Upper lobe of right lung (tissue), 1 donor: ENCODE data around the gene CACNA1B. TPM values are rescaled to one million over a fixed set of nuclear protein-coding genes. Genes with fewer than 3 reads are reported as not detected.

Experiments used
- ATAC-seq: fragments of 200-7000 bp; cut with Tn5 transposase; one replicate; pipeline ENCODE4 v1.9.1; 2020; ENCODE audit warnings: mild to moderate bottlenecking, moderate library complexity
- DNase-seq: peaks from one replicate; pipeline ENCODE4 v3.0.0-alpha.2; 2020
- H3K27ac ChIP-seq: fragments of 200-600 bp; one replicate; pipeline ENCODE4 v1.8.0; 2022
- H3K27me3 ChIP-seq: fragments of 200-600 bp; one replicate; pipeline ENCODE4 v1.8.0; 2022; ENCODE audit warnings: mild to moderate bottlenecking
- H3K36me3 ChIP-seq: fragments of 200-600 bp; one replicate; pipeline ENCODE4 v1.8.0; 2022
- H3K4me1 ChIP-seq: fragments of 200-600 bp; one replicate; pipeline ENCODE4 v1.8.0; 2022
- H3K4me3 ChIP-seq: fragments of 200-600 bp; one replicate; pipeline ENCODE4 v1.8.0; 2022; ENCODE audit warnings: mild to moderate bottlenecking
- H3K9me3 ChIP-seq: fragments of 200-600 bp; one replicate; pipeline ENCODE4 v1.8.0; 2022
- CTCF ChIP-seq: fragments of 200-600 bp; IDR thresholded peaks from one replicate; pipeline ENCODE4 v1.8.0; 2022; ENCODE audit warnings: antibody characterized with exemption
- intact Hi-C: fragments of 100-400 bp; cut with DNase I; formaldehyde crosslinking; loops from one replicate; pipeline ENCODE4 v1.11.0; 2022
- total RNA-seq: library from RNA; stranded (reverse); fragmentation: NEBNext Ultra II Directional; extraction: Animal tissue kit (Norgen Biotek cat#: 25700); gene quantifications from one replicate; pipeline ENCODE4 v1.2.1, GENCODE V29; 2021
- donor health status: DM: no; HTN: yes; CAD: no; lungs with severe emphysema.

Gene CACNA1B
- total RNA-seq, 1 donor from 2014 or later: 0.29 TPM

GRCh38 chr9:137919095-137919465 lies 41.5 kb downstream of the CACNA1B start:
- Histone ChIP-seq H3K9me3 (no peaks in the 10 kb centered on the region), H3K36me3 (no peaks in the 10 kb centered on the region), H3K4me1 (no peaks in the 10 kb centered on the region), H3K4me3 (no peak overlapping the region), H3K27ac (no peak overlapping the region), H3K27me3 (no peaks in the 10 kb centered on the region)
- intact Hi-C loops: no loop called here
- ATAC-seq (no peak), DNase-seq (no peak)
- TF ChIP-seq CTCF: no peak

- DNase-seq: no peak
- Histone ChIP-seq H3K27me3 (no peaks in the 10 kb centered on the region), H3K27ac (no peak overlapping the region), H3K4me3 (no peak overlapping the region), H3K4me1 (no peaks in the 10 kb centered on the region), H3K9me3 (no peaks in the 10 kb centered on the region), H3K36me3 (no peaks in the 10 kb centered on the region)
- intact Hi-C loops: no loop called here
- TF ChIP-seq CTCF: no peak
- ATAC-seq: no peak
These were observed 42.1 kb downstream of the CACNA1B start for GRCh38 chr9:137919649-137920141.

GRCh38 chr9:137920753-137921152 lies 43.2 kb downstream of the CACNA1B start:
- no peak for ATAC-seq

GRCh38 chr9:137924169-137924568 lies 46.6 kb downstream of the CACNA1B start:
- intact Hi-C loops: no loop called here
- H3K27me3 ChIP-seq: no peaks in the 10 kb centered on the region
- DNase-seq: no peak
- TF ChIP-seq CTCF: no peak
- no peaks in the 10 kb centered on the region for H3K9me3 ChIP-seq
- no peak overlapping the region for H3K27ac ChIP-seq
- no peaks in the 10 kb centered on the region for H3K4me1 ChIP-seq
- no peak for ATAC-seq
- H3K4me3 ChIP-seq: no peak overlapping the region
- no peaks in the 10 kb centered on the region for H3K36me3 ChIP-seq

More at GRCh38 chr9:137920753-137921152, 43.2 kb downstream of the CACNA1B start:
- no peak for TF ChIP-seq CTCF
- no peaks in the 10 kb centered on the region for H3K36me3 ChIP-seq
- H3K4me1 ChIP-seq: no peaks in the 10 kb centered on the region
- no peak for DNase-seq
- no peak overlapping the region for H3K4me3 ChIP-seq
- intact Hi-C loops: no loop called here
- H3K27me3 ChIP-seq: no peaks in the 10 kb centered on the region
- no peak overlapping the region for H3K27ac ChIP-seq
- no peaks in the 10 kb centered on the region for H3K9me3 ChIP-seq

- no peak overlapping the region for H3K4me3 ChIP-seq
- H3K27me3 ChIP-seq: no peaks in the 10 kb centered on the region
- DNase-seq: no peak
- H3K27ac ChIP-seq: no peak overlapping the region
- intact Hi-C loops: no loop called here
- no peaks in the 10 kb centered on the region for H3K9me3 ChIP-seq
- no peaks in the 10 kb centered on the region for H3K4me1 ChIP-seq
- H3K36me3 ChIP-seq: no peaks in the 10 kb centered on the region
- no peak for ATAC-seq
- TF ChIP-seq CTCF: no peak
These were observed 47.3 kb downstream of the CACNA1B start for GRCh38 chr9:137924761-137925369.

- Histone ChIP-seq H3K4me1 (no peaks in the 10 kb centered on the region), H3K36me3 (no peaks in the 10 kb centered on the region), H3K27me3 (no peaks in the 10 kb centered on the region), H3K27ac (no peak overlapping the region), H3K4me3 (no peak overlapping the region), H3K9me3 (no peaks in the 10 kb centered on the region)
- DNase-seq: no peak
- no peak for TF ChIP-seq CTCF
- intact Hi-C loops: no loop called here
- ATAC-seq: no peak
These were observed 66.1 kb downstream of the CACNA1B start for GRCh38 chr9:137943655-137944054.
